GM12878 (cell line): ENCODE data around the gene KDSR. TPM values are rescaled to one million over a fixed set of nuclear protein-coding genes. Genes with fewer than 3 reads are reported as not detected.
A peak's percentile ranks its signal among the peaks of the same experiment; 100 is the strongest.

Source experiments
- CBFB ChIP-seq: IDR thresholded peaks from 2 replicates; pipeline ENCODE4 v1.6.1; 2016; ENCODE audit warnings: antibody characterized with exemption, low read depth
- IRF4 ChIP-seq: IDR thresholded peaks from 2 replicates; pipeline ENCODE4 v1.6.1; 2011; ENCODE audit warnings: low read depth, low read length
- PKNOX1 ChIP-seq: fragments of 450-650 bp; IDR thresholded peaks from 2 replicates; pipeline ENCODE4 v1.6.1; 2016; ENCODE audit warnings: mild to moderate bottlenecking
- polyA plus RNA-seq, 11 experiments: library from polyadenylated mRNA; depleted of rRNA in 4 of 11; unstranded in 6 of 11; stranded (reverse) in 5 of 11; fragments of >200 nt; fragmentation: Nextera tagmentation in 4 of 11; fragmentation: Illumina TruSeq in 1 of 11; extraction: Ambion mirVana in 4 of 11; extraction: Trizol in 1 of 11; gene quantifications; 1 replicate in 1 of 11; 2 replicates in 10 of 11; pipeline versions ENCODE4 v1.2.1 to v1.2.3, GENCODE V29; 2011 to 2016; ENCODE audit warnings: inconsistent platforms in 2 of 11, missing spikeins in 2 of 11, low read depth in 1 of 11
- total RNA-seq, 4 experiments: library from RNA; depleted of rRNA in 3 of 4; stranded (reverse); fragments of >200 nt in 3 of 4; fragmentation: Illumina TruSeq in 1 of 4; extraction: Trizol in 1 of 4; gene quantifications; 2 replicates each; pipeline versions ENCODE4 v1.2.1 to v1.2.3, GENCODE V29; 2013 to 2021
- TF ChIP-seq, protein P1 (sequence below): fragments of 450-650 bp; IDR thresholded peaks from 2 replicates; pipeline ENCODE4 v1.6.1; 2018; ENCODE audit warnings: borderline replicate concordance, mild to moderate bottlenecking; ENCODE audit not compliant: partially characterized antibody
- TF ChIP-seq, protein P2 (sequence below): fragments of 450-650 bp; IDR thresholded peaks from 2 replicates; pipeline ENCODE4 v1.6.1; 2017; ENCODE audit warnings: mild to moderate bottlenecking, low read depth, inconsistent platforms; ENCODE audit not compliant: poor library complexity, severe bottlenecking
- TF ChIP-seq, protein P3 (sequence below): fragments of 450-650 bp; IDR thresholded peaks from 2 replicates; pipeline ENCODE4 v1.6.1; 2016; ENCODE audit warnings: mild to moderate bottlenecking, moderate library complexity, borderline replicate concordance

Gene KDSR
- total and polyA plus RNA-seq, 10 of the 15 experiments (the other 5 are each of a cell fraction or from before 2014, with no cell fraction given) = 5.2 to 25.9 (median 14.3) TPM

DNA sequence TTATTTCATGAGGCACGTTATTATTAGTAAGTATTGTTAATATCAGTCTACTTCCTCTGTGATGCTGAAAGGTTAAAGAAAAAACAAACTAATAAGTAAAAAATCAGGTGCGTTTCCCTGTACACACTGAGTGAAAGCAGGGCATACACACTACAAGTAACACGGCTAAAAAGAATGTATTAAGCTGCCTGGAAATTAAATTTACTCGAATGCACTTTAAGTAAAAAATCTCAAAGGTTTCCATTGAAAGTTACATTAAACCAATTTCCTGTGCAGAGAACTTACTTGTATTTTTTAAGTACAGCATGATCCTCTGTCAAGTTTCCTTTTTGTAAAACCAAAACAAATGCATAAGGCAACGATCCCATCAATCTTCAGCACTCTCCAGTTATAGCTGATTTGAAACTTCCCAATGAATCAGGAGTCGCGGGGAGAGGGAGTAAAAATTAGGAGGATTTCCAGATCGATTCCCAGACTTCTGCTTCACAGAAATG is 48.1 kb downstream of the KDSR start (continued):
- TF ChIP-seq CBFB (no peak), IRF4 (no peak), PKNOX1 (no peak)
- TF ChIP-seq, protein P1, sequence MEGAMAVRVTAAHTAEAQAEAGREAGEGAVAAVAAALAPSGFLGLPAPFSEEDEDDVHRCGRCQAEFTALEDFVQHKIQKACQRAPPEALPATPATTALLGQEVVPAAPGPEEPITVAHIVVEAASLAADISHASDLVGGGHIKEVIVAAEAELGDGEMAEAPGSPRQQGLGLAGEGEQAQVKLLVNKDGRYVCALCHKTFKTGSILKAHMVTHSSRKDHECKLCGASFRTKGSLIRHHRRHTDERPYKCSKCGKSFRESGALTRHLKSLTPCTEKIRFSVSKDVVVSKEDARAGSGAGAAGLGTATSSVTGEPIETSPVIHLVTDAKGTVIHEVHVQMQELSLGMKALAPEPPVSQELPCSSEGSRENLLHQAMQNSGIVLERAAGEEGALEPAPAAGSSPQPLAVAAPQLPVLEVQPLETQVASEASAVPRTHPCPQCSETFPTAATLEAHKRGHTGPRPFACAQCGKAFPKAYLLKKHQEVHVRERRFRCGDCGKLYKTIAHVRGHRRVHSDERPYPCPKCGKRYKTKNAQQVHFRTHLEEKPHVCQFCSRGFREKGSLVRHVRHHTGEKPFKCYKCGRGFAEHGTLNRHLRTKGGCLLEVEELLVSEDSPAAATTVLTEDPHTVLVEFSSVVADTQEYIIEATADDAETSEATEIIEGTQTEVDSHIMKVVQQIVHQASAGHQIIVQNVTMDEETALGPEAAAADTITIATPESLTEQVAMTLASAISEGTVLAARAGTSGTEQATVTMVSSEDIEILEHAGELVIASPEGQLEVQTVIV = no peak
- TF ChIP-seq, protein P2, sequence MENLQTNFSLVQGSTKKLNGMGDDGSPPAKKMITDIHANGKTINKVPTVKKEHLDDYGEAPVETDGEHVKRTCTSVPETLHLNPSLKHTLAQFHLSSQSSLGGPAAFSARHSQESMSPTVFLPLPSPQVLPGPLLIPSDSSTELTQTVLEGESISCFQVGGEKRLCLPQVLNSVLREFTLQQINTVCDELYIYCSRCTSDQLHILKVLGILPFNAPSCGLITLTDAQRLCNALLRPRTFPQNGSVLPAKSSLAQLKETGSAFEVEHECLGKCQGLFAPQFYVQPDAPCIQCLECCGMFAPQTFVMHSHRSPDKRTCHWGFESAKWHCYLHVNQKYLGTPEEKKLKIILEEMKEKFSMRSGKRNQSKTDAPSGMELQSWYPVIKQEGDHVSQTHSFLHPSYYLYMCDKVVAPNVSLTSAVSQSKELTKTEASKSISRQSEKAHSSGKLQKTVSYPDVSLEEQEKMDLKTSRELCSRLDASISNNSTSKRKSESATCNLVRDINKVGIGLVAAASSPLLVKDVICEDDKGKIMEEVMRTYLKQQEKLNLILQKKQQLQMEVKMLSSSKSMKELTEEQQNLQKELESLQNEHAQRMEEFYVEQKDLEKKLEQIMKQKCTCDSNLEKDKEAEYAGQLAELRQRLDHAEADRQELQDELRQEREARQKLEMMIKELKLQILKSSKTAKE = no peak
- TF ChIP-seq, protein P3, sequence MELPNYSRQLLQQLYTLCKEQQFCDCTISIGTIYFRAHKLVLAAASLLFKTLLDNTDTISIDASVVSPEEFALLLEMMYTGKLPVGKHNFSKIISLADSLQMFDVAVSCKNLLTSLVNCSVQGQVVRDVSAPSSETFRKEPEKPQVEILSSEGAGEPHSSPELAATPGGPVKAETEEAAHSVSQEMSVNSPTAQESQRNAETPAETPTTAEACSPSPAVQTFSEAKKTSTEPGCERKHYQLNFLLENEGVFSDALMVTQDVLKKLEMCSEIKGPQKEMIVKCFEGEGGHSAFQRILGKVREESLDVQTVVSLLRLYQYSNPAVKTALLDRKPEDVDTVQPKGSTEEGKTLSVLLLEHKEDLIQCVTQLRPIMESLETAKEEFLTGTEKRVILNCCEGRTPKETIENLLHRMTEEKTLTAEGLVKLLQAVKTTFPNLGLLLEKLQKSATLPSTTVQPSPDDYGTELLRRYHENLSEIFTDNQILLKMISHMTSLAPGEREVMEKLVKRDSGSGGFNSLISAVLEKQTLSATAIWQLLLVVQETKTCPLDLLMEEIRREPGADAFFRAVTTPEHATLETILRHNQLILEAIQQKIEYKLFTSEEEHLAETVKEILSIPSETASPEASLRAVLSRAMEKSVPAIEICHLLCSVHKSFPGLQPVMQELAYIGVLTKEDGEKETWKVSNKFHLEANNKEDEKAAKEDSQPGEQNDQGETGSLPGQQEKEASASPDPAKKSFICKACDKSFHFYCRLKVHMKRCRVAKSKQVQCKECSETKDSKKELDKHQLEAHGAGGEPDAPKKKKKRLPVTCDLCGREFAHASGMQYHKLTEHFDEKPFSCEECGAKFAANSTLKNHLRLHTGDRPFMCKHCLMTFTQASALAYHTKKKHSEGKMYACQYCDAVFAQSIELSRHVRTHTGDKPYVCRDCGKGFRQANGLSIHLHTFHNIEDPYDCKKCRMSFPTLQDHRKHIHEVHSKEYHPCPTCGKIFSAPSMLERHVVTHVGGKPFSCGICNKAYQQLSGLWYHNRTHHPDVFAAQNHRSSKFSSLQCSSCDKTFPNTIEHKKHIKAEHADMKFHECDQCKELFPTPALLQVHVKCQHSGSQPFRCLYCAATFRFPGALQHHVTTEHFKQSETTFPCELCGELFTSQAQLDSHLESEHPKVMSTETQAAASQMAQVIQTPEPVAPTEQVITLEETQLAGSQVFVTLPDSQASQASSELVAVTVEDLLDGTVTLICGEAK = peak; percentile 38; the same call in 1 of the 2 replicates
